Calu3 (cell line): ENCODE measurements around the gene ATIC. TPM values are rescaled to one million over a fixed set of nuclear protein-coding genes. Genes with fewer than 3 reads are reported as not detected.

Source experiments
- BruUV-seq: library from RNA; stranded (reverse); fragments of 400-500 nt; replicated peaks from 2 replicates; lab custom pipeline; 2021; lab: Mats Ljungman, UMichigan
- CTCF ChIA-PET: fragments of 300-600 bp; sonication (Branson Sonifier 250); formaldehyde crosslinking; loops from one replicate; lab custom pipeline; 2022; ENCODE audit warnings: antibody characterized with exemption; lab: Charles Lee
- DNase-seq: peaks from one replicate; pipeline ENCODE4 v3.0.0; 2022
- H3K27ac Mint-ChIP-seq: one replicate; pipeline ENCODE4 v1.8.0; 2022; ENCODE audit warnings: mixed read lengths; ENCODE audit not compliant: unreplicated experiment
- H3K27me3 Mint-ChIP-seq: one replicate; pipeline ENCODE4 v1.8.0; 2022; ENCODE audit warnings: mixed read lengths; ENCODE audit not compliant: unreplicated experiment
- H3K36me3 Mint-ChIP-seq: one replicate; pipeline ENCODE4 v1.8.0; 2022; ENCODE audit warnings: mild to moderate bottlenecking, moderate library complexity, mixed read lengths; ENCODE audit not compliant: insufficient read depth, unreplicated experiment
- H3K4me1 Mint-ChIP-seq: one replicate; pipeline ENCODE4 v1.8.0; 2022; ENCODE audit warnings: mild to moderate bottlenecking, low read depth, mixed read lengths; ENCODE audit not compliant: unreplicated experiment
- H3K4me3 Mint-ChIP-seq: one replicate; pipeline ENCODE4 v1.8.0; 2022; ENCODE audit warnings: mild to moderate bottlenecking, low read depth, moderate library complexity, mixed read lengths; ENCODE audit not compliant: unreplicated experiment
- H3K9me3 Mint-ChIP-seq: one replicate; pipeline ENCODE4 v1.8.0; 2022; ENCODE audit warnings: low read depth, mixed read lengths; ENCODE audit not compliant: unreplicated experiment
- CTCF ChIP-seq: fragments of 200-600 bp; IDR thresholded peaks from one replicate; pipeline ENCODE4 v1.8.0; 2022; ENCODE audit warnings: antibody characterized with exemption; ENCODE audit not compliant: unreplicated experiment
- intact Hi-C: fragments of 100-400 bp; cut with micrococcal nuclease; formaldehyde crosslinking; loops from one replicate; pipeline ENCODE4 v1.10.0; 2022; ENCODE audit not compliant: unreplicated experiment
- total RNA-seq: library from RNA; stranded (reverse); gene quantifications from 2 replicates; pipeline ENCODE4 v1.2.3, GENCODE V29; 2022

Gene ATIC
- total RNA-seq, 1 experiment from 2014 or later, result 219 TPM

GRCh38 chr2:215374642-215375466 is 63.0 kb downstream of the ATIC start:
- TF ChIP-seq CTCF, result no peak
- Mint-ChIP-seq H3K4me1 (no peaks in the 10 kb centered on the region), H3K36me3 (peaks cover 10% of the 10 kb centered on the region), H3K9me3 (no peaks in the 10 kb centered on the region), H3K4me3 (no peak overlapping the region), H3K27ac (no peak overlapping the region), H3K27me3 (no peaks in the 10 kb centered on the region)
- intact Hi-C loops, result no loop called here
- no TSS peak for BruUV-seq
- CTCF ChIA-PET, result no interaction called here
- DNase-seq, result no peak

- H3K36me3 Mint-ChIP-seq, result peaks cover 6% of the 10 kb centered on the region
- BruUV-seq, result no TSS peak
- H3K9me3 Mint-ChIP-seq, result no peaks in the 10 kb centered on the region
- no peak for TF ChIP-seq CTCF
- H3K4me3 Mint-ChIP-seq, result no peak overlapping the region
- CTCF ChIA-PET, result no interaction called here
- no peaks in the 10 kb centered on the region for H3K27me3 Mint-ChIP-seq
- no peak for DNase-seq
- H3K27ac Mint-ChIP-seq, result no peak overlapping the region
- intact Hi-C loops, result no loop called here
- no peaks in the 10 kb centered on the region for H3K4me1 Mint-ChIP-seq
These were observed 63.6 kb downstream of the ATIC start for GRCh38 chr2:215375467-215375830.

GRCh38 chr2:215376103-215376780 is 64.4 kb downstream of the ATIC start:
- H3K9me3 Mint-ChIP-seq, result no peaks in the 10 kb centered on the region
- DNase-seq, result no peak
- H3K36me3 Mint-ChIP-seq, result peaks cover 6% of the 10 kb centered on the region
- TF ChIP-seq CTCF, result no peak
- H3K27me3 Mint-ChIP-seq, result no peaks in the 10 kb centered on the region
- intact Hi-C loops, result no loop called here
- CTCF ChIA-PET, result no interaction called here
- no peak overlapping the region for H3K27ac Mint-ChIP-seq
- BruUV-seq, result no TSS peak
- no peak overlapping the region for H3K4me3 Mint-ChIP-seq
- H3K4me1 Mint-ChIP-seq, result no peaks in the 10 kb centered on the region

GRCh38 chr2:215377283-215377682 is 65.4 kb downstream of the ATIC start:
- BruUV-seq, result no TSS peak
- no peak for TF ChIP-seq CTCF
- CTCF ChIA-PET, result no interaction called here
- H3K36me3 Mint-ChIP-seq, result peaks cover 2% of the 10 kb centered on the region
- no peak overlapping the region for H3K27ac Mint-ChIP-seq
- no peaks in the 10 kb centered on the region for H3K27me3 Mint-ChIP-seq
- intact Hi-C loops, result no loop called here
- H3K4me3 Mint-ChIP-seq, result no peak overlapping the region
- no peaks in the 10 kb centered on the region for H3K9me3 Mint-ChIP-seq
- no peak for DNase-seq
- no peaks in the 10 kb centered on the region for H3K4me1 Mint-ChIP-seq
